ENCODE data around the gene UACA.
"Not testable (repeated sequence)": the region's sequence is repeated elsewhere in the genome, so short reads cannot be mapped to it uniquely, and the experiment has no call there.

GRCh38 chr15:70616311-70616756, 147.0 kb downstream of the UACA start:
- TF ChIP-seq POLR2A, CTCF, POLR2AphosphoS5 (IDR thresholded peaks at IDR 0.05): not testable (repeated sequence)
